Endothelial cell of umbilical vein (primary cell): Measurements from ENCODE around the gene NCOA3.

Experiments used
- CTCF ChIP-seq, 2 donors: IDR thresholded peaks; 1 replicate in 1 of 2; 2 replicates in 1 of 2; pipeline ENCODE4 v1.5.1; 2011; ENCODE audit warnings: low read length in 2 of 2, mild to moderate bottlenecking in 2 of 2, moderate library complexity in 2 of 2, control low read depth in 1 of 2, inconsistent platforms in 1 of 2, low read depth in 1 of 2; ENCODE audit not compliant: insufficient read depth in 1 of 2; ENCODE audit errors: extremely low read depth in 1 of 2
- EZH2 ChIP-seq: IDR thresholded peaks from 2 replicates; pipeline ENCODE4 v1.6.1; 2012; ENCODE audit warnings: borderline replicate concordance, low read depth, mild to moderate bottlenecking, moderate library complexity, low read length, inconsistent platforms; ENCODE audit not compliant: severe bottlenecking
- JUN ChIP-seq: IDR thresholded peaks from 2 replicates; pipeline ENCODE4 v1.6.1; 2011; ENCODE audit warnings: borderline replicate concordance, low read depth; ENCODE audit not compliant: insufficient read length, insufficient read depth
- MYC ChIP-seq: IDR thresholded peaks from one replicate; pipeline ENCODE4 v1.6.1; 2011; ENCODE audit warnings: mild to moderate bottlenecking, low read depth, low read length
- POLR2A ChIP-seq: IDR thresholded peaks from 2 replicates; pipeline ENCODE4 v1.6.1; 2012; ENCODE audit warnings: low read depth, mild to moderate bottlenecking, control low read depth, low read length
- POLR2AphosphoS5 ChIP-seq: IDR thresholded peaks from 2 replicates; pipeline ENCODE4 v1.6.1; 2012; ENCODE audit warnings: low read depth, mild to moderate bottlenecking, control low read depth, low read length, moderate library complexity; ENCODE audit not compliant: insufficient read depth
- TF ChIP-seq, protein P1 (sequence below): IDR thresholded peaks from 2 replicates; pipeline ENCODE4 v1.6.1; 2011; ENCODE audit not compliant: insufficient read depth, insufficient read length

DNA sequence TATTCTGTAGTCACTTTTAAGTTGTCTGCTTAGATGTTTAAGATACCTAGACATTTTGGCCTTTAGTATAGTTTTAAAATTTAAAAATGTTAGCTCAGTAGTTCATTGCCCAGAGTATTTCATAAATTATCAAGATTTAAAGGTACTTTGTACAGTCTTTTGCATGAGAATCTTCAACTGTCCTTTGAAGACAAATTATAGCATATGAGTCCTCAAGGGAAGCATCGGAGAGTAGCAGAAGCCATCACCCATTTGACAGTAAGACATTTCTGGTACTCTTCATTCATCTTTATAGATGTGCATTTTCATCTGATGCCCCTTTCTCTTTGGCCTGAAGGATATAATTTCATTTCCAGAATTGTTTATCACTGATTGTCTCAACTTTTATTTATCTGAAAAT is 89.5 kb downstream of the NCOA3 start:
- no peak for TF ChIP-seq CTCF (IDR thresholded peaks at IDR 0.05; ENCODE audit: extremely low read depth in 1 of 2, insufficient read depth in 1 of 2, low read depth in 1 of 2, low read length in 2 of 2)
- TF ChIP-seq EZH2: no peak
- no peak for TF ChIP-seq POLR2AphosphoS5
- no peak for TF ChIP-seq JUN
- TF ChIP-seq, protein P1, sequence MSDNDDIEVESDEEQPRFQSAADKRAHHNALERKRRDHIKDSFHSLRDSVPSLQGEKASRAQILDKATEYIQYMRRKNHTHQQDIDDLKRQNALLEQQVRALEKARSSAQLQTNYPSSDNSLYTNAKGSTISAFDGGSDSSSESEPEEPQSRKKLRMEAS: no peak
- TF ChIP-seq POLR2A: no peak
- TF ChIP-seq MYC: no peak
